Esophagus mucosa (tissue), 1 donor: ENCODE measurements around the gene SELP. TPM values are rescaled to one million over a fixed set of nuclear protein-coding genes. Genes with fewer than 3 reads are reported as not detected.

Source experiments
- ATAC-seq: fragments of 200-7000 bp; cut with Tn5 transposase; one replicate; pipeline ENCODE4 v1.9.1; 2020
- total RNA-seq: library from RNA; stranded (reverse); gene quantifications from one replicate; pipeline ENCODE4 v1.2.4, GENCODE V29; 2023
- donor health status: DM: yes; HTN: yes; CAD: no.

The SELP gene
- total RNA-seq, 1 donor from 2014 or later, result 5.3 TPM

DNA sequence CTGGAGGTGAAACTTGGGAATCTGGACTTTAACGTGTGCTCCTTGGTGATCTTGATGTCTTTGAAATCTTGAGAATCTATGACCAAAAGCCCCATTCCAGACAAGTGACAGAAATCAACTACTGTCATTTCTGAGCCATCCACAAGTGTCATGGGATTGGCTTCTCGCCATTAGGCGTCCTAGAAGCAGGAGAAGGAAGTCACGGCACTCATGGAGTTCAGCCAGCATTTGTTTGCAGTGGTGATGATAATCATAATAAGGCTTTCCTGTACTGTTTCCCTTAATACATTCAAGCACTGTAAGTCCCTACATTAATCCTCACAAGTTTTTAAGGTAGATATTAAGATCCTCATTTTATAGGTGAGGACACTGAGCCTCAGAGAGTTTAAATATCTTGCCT lies 55.6 kb downstream of the SELP start:
- ATAC-seq, result no peak

DNA sequence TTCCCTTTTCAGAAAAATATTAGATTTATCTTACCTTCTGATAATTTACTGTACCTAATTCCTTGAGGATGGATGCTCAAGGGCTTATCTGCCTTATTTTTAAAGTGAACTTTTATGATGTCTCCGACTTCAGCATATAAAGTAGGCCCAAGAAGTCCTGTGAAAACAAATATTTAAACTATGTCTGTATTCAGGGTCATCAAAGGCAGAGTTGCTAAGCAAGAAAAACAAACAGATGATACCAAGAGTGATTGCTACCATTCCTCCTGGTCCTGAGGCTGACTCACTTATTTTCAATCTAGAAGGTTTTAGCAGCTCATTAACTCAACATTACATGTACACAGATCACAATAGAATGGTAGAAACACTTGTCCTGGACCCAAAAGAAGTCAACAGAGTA lies 57.7 kb downstream of the SELP start:
- ATAC-seq, result no peak

DNA sequence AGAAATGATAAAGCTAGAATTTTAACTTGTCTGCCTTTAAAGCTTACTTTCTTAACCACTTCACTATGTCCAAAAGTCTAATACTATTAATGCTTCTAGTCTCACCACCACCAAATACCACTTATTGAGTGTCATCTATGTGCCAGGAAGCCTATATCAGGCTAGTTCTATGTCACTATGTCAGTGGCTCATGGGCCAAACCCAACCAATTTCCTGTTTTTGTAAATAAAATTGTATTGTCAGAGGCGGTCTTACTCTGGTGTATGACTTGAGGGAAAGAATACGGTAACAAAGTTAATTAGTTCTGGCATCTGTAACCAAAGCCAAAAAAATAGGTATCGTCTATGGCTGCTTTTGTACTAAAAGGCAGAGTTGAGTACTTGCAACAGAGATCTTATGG lies 58.5 kb downstream of the SELP start:
- no peak for ATAC-seq

DNA sequence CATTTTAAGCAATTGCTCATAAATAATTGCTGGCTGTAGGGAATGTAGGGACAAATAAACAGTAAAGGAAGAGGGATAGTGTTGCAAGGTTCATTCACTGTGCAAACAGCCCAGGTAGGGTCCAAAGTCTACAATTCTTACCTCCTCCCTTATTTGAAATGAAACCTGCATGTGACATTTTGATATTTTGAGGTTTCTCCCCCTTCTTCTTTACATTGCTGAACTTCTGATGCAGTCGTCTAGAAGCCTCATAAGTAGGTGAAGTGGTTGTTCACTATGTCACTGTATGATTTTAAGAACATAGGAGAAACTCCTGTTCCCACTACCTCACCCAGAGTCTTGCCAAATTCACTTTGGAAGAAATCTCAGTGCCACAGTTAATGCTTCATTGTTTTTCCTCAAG lies 59.8 kb downstream of the SELP start:
- no peak for ATAC-seq

DNA sequence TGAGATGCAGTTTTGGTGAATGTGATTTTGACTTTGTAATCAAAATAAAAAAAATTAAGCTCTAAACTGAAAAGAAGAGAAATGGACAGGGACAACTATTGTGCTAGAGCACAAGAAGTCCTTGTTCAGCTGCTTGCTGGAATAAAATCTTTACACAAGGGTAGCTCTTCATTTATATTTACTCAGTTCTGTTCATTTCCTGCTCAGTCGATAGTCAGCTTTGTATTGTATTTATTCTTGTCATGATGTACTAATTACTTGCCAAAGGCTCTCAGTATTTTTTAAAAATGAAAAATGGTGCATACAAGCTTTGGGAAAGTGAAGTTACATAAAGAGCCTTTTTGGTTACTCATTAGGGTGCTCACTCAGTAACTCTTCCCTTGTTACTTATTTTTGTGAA lies 61.4 kb downstream of the SELP start:
- no peak for ATAC-seq

DNA sequence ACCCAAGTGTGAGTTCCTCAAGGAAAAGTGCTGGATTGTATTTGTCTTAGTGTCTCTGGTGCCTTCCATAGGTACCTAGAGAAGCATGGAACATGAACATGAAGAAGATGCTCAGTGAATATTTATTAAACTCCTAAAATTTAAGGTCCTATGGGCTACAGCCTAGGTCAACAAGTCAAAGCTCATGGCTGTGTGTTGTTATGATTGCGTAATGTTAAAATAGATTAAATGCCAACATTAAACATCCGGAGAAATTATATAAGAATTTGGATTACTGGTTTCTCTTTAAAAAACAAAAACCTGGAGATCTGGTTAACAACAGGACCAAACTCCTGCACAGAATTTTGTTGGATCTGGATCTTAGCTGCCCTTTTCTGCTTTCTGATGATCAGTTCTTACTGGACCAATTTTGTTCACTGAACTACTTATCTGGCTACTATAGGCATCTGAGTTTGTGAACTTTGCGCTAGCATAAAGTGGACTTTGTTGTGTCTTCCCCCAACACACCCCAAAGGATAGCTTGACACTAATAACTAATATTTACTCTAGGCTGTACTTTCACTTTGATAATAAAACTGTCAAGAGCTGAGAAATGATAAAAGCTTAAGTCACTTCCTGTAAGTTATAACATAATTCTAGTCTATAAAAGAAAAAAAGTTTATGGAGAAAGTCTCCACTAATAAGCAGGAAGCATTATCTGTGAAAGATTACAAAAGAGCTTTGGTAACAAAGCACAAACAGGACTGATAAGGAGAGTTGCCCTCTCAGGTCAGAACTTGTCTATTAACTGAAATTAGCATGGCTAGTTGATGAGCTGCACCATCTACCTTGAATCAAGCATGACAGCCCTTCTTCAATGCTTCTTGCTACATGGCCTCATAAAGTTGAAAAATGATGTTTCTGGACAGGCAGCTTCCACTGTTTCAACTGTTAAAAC lies 64.3 kb downstream of the SELP start:
- ATAC-seq, result no peak

DNA sequence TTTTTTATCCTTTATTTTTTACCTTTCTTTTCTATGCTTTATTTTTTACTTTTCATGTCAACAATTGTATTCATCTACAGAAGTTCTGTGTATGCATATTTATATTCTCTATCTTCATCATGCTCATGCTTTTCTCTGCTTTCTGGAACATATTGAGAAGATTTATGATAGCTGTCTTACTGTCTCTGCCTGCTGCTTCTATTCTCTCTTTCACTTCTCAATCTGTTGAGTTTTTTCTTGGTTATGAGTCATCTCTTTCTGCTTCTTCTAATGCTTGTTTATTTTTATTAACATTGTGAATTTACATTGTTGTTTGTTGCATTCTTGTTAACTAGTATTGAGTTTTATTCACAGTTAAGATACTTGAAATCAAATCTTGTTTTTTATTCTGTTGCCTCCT lies 66.3 kb downstream of the SELP start:
- ATAC-seq, result no peak

DNA sequence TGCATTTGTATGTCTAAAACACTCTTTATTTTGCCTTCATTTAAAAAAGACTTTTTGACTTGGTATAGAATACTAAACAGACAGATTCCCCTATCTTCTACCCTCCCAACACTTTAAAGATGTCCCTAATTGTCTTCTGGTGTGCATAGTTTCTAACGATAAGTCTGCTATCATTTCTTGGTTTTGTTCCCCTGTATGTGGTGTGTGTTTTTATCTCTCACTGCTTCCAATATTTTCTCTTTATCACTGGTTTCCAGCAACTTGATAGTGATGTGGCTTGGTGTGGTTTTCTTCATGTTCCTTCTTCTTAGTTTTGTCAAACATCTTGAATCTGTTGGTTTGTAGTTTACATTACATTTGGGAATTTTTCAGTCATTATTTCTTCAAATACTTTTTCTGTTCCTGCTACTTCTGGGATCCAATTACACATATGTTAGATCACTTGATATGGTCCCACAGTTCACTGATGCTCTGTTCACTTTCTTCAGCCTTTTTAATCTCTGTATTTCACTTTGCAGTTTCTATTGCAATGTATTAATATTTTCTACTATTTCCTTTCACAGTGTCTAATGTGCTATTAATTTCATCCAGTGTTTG lies 66.8 kb downstream of the SELP start:
- ATAC-seq, result no peak

DNA sequence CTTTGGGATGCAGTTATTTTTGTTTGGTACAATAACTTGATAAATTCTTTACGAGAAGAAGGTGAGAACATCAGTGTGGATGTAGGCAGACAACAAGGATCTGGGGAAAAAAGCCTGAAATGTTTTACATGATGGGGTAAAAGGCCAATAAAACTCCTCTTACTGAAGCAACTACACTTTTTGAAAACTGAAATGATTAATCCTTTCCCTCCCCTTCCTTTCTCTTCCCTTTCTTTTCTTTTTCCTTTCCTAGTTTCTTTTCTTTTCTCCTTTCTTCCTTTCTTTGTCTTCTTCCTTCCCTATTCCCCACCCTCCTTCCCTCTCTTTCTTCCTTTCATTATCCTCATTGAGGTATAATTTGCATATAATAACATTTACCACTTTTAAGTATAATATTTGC lies 68.2 kb downstream of the SELP start:
- ATAC-seq, result no peak

DNA sequence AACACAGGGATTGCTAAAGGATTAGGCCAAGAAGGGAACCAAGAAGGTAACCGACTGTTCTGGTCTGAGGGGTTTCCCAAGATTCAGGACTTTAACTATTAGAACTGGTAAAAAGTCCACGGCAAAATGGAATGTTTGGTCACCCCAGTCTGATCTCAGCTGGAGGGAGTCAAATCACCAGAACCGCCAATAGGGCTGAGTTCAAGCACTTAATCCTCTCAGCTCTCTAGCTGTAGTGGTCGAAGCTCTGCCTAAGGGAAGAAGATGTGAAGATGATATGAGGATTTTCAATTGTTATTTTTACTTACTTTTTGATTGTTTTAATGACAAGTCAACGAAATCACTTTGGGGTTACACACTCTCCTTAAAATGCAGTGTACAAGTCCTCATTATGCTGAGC lies 72.8 kb downstream of the SELP start:
- no peak for ATAC-seq

DNA sequence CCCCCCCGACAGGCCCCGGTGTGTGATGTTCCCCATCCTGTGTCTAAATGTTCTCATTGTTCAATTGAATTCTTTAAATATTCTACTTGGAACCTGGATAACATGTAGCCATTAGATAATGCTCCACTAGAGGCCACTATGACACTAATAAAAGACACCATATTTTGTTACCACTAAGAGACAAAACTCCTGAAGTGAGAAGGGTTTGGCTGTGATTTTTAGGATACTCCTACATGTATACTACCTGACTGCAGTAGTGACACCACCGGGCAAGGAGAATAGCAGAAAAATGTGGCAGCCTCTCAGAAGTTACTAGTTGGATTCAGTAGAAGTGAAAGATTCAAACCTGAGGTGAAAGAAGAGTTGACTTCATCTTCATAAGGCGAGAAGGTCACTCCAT lies 79.6 kb downstream of the SELP start:
- ATAC-seq, result peak; percentile 56

DNA sequence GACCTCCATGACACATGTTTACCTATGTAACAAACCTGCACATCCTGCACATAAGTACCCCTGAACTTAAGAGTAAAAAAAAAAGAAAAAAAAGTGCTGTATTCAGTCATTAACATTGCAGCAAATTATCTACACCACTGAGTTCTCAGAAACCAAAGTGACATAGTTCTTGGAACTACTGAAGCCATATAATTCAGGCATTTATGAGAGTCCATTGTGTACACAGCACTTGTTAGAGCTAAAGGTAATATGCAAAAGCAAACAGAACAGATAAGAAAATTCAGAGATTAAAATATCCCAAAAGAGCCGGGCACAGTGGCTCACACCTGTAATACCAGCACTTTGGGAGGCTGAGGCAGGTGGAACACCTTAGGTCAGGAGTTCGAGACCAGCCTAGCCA lies 81.6 kb downstream of the SELP start:
- no peak for ATAC-seq

DNA sequence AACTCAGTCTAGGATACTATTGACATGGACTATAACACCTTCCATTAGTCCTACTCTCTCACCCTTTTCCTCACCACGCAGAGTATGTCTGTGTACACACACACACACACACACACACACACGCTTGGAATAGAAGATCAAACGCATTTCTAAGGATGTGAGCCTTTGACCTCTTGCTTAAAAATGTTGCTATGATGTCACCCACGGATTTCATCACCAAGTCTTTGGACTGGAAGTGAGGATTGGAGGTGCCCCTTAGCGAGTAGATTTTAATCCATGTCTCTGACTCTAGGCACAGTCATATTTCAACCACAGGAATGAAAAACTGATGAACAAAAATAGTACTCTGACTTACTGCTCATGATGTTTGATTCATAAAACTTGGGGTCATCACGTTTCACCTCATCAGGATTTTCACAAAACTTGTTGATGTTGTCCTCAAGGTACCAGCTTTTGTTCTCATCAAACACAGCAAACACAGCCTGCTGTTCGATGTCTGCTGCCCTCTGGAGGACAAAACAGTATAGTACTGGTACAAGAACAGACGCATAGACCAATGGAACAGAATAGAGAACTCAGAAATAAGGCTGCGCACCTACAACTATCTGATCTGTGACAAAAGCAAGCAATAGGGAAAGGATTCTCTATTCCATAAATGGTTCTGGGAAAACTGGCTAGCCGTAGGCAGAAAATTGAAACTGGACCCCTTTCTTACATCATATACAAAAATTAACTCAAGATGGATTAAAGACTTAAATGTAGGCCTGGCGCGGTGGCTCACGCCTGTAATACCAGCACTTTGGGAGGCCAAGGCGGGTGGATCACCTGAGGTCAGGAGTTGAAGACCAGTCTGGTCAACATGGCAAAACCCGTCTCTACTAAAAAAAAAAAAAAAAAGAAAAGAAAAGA lies 83.6 kb downstream of the SELP start:
- ATAC-seq, result peak; percentile 77

DNA sequence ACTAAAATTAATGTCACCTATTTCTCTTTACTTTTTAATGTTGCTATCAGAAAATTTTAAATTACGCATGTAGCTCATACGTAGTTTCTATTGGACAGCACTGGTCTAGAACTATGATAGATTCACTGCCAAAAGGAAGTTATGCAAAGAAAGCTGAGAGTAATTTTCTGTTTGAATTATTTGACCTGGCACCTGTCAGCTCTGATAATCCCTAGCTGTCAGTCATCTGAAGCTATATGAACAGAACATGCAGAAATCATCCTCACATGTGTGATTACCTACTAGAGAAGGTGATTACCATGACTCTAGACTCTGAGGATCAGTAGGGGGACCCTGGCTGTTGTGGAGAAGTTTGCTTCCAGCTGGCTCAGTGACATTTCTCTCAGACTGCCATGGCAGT lies 84.5 kb downstream of the SELP start:
- ATAC-seq, result no peak

DNA sequence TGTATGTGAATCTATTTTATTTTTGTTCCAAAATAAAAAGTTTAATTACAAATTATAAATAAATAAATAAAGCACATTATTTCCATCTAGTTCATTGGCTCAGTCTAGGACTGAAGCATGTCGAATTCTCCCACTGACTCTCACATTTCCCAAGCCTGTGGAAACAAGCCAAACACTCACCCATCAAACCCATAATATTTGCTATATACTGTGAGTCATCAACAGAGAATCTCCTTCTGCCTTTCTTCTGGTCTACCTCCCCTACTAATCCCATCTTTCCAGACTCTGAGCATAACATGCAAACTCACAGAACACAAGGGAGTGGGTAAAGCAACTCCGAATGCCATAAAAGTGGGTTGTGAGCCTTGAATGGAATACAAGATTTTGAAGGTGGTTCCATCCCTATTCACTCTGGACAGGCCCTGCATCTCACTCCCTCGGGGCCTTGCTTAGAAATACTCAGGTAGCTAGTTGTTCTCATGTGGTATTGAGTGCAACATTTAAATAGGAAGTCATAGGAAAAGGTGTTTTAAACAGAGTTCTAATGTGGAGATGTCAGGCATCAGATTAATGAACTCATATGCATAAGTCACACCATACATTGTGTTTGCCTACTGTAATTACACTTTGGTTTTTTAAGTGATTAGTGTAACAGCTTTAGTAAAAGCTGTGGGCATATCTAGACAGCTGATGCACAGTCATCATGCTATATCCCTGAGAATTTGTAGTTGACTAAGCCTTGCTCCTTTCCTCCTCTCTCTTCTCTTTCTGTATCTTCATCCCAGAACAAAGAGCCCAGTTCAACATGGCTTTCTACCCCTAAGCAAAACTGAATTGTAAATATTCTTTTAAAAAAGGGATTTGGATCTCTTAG lies 90.7 kb downstream of the SELP start:
- peak; percentile 59 for ATAC-seq

Other genes starting within 250 kb of the SELP start
- gene CCDC181, start 202.7 kb downstream of the SELP start, total RNA-seq, result not detected
- 4.1 TPM for gene SLC19A2, start 144.2 kb downstream of the SELP start, total RNA-seq
- 0.20 TPM for gene F5, start 43.6 kb downstream of the SELP start, total RNA-seq
- 1.0 TPM for gene SELL, start 81.5 kb upstream of the SELP start, total RNA-seq
- 0.56 TPM for gene SELE, start 104.0 kb upstream of the SELP start, total RNA-seq
- gene METTL18, start 164.8 kb upstream of the SELP start, total RNA-seq, result 5.5 TPM